ENCODE results near the gene LCN9. TPM values are rescaled to one million over a fixed set of nuclear protein-coding genes. Genes with fewer than 3 reads are reported as not detected.
"Not testable (repeated sequence)": the region's sequence is repeated elsewhere in the genome, so short reads cannot be mapped to it uniquely, and the experiment has no call there.

The LCN9 gene
- total RNA-seq, 1 donor from 2014 or later: not detected

GRCh38 chr9:135671591-135672041, 8.5 kb downstream of the LCN9 start:
- intact Hi-C loops (cut with micrococcal nuclease): no loop called here

DNA sequence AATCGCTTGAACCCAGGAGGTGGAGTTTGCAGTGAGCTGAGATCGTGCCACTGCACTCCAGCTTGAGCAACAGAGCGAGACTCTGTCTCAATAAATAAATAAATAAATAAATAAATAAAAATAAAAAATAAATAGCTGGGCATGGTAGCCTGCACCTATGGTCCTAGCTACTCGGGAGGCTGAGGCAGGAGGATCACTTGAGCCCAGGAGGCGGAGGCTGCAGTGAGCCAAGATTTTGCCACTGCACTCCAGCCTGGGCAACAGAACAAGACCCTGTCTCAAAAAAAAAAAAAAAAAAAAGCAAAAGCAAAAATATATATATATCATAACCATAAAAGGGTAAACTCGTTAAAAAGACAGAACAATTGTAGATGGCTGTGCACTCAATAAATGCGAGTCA, 9.7 kb downstream of the LCN9 start:
- intact Hi-C loops (cut with micrococcal nuclease): not testable (repeated sequence)

DNA sequence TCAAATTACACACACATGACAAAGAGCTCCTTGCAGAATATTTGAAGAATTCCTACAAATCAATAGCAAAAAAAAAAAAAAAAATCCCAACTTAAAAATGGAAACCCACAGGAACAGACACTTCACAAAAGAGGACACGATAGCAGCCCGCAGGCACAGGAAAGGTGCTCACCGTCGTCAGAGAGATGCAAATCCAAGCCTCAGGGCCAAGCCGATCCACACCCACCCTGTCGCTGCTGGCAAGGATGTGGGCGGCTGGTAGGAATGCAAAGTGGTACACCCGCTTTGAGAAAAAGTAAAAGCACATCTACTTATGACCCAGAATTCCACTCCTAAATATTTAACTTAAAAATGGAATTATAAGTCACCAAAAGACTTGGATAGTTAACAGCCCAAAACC, 10.8 kb downstream of the LCN9 start:
- intact Hi-C loops (cut with micrococcal nuclease): no loop called here

DNA sequence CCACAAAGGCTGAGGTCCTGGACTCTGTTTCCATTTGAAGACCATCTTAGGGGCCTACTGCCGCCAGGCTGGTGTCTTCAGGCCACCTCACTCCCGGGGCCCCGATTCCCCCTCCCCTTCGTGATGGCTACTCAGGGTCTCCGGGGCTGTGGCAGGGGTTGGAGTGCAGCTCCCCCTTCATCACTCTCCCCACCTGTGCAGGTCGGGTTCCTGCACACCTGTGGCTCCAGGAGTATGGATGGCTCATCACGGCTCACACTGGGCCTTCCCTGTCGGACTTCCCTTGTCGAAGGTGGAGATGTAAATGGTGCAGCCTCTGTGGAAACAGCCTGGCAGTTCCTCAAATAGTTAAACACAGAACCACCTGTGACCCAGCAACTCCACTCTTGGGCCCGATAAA, 11.9 kb downstream of the LCN9 start:
- intact Hi-C loops (cut with micrococcal nuclease): no loop called here

GRCh38 chr9:135676891-135677290, 13.8 kb downstream of the LCN9 start:
- intact Hi-C loops (cut with micrococcal nuclease): no loop called here

DNA sequence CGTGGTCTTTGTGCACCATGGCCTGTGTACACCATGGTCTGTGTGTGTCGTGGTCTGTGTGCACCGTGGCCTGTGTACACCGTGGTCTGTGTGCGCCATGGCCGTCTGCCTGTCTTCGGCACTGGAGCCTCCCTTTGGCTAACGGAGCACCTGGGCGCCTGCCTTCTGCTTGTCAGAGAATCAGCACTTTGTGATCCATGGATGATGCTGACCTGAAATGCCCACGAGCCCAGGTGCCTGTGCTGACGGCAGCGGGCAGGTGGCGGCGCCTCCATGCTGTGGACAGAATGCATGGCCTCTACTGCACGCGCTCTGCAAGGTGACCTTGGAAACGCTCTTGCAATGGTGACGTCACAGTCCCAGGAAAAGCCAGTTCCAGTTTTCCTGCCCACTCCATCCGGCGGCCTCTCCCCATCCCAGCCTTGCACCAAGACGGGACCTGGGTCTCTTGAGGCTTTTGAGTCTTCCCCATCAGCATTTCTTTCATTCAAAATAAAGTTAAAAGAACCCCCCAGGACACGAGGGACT, 14.6 kb downstream of the LCN9 start:
- intact Hi-C loops (cut with micrococcal nuclease): no loop called here

DNA sequence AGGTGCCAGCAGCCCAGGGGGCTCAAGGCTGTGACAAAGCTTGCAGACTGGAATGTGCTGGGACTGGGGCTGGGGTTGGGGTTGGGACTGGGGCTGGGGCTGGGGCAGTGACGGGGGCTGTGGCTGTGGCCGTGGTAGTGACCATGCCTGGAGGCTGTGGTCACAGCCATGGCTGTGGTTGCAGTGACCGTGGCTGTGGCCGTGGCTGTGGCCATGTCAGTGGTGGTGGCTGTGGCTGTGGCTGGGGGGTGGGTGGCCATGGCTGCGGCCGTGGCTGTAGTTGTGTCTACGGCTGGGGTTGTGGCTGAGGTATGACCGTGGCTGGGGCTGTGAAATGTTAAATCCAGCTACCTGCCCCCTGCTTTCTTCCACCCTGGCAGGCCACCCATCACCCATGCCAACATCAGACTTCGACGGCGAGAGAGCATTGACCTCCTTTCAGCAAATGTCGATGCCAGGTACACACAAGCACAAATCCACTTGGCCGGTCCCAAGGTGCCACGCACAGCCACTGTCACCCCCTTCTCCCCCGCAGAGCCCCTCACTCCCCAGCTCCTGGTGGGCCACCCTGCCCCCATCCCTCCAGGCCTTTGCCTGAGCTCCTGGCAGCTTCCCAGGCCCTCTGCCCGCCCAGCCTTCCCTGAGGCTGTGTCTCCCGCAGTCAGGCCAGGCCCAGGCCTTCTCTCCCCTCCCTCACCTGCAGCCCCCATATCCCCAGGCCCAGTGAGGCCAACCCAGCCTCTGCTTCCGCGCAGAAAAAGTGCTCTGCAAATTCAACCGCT, 15.3 kb downstream of the LCN9 start:
- intact Hi-C loops (cut with micrococcal nuclease): no loop called here

- intact Hi-C loops (cut with micrococcal nuclease): no loop called here
Observed at GRCh38 chr9:135680056-135680455, 16.9 kb downstream of the LCN9 start.

GRCh38 chr9:135681161-135681560, 18.1 kb downstream of the LCN9 start:
- intact Hi-C loops (cut with micrococcal nuclease): no loop called here

DNA sequence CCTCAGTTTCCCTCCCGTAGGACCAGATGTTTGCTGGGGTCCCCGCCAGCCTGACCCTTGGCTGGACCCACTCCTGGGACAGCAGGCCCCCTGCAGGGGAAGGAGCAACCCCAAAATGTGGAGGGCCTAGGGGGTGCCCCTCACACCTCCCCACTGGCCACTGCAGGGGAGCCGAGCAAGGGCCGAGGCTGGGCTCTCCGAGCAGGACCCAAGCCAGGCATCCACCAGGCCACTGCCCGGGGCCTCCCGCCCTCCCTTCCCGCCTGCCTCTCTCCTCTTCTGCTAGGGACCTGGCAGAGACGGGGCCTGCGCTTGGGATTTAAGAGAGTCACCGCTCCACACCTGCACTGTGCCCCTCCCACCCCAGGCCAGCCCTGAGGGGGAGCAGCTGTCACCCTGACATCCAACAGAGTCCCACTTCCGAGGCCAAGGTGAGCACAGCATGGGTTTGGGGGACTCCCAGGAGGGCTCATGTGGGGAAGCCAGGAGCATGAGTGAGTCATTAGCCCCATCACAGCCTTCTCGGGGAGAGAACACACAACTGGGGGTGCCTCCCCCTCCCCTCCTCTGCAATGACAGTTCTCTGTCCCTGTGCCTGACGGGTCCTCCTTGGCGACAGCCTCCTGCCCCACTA, 20.4 kb downstream of the LCN9 start:
- intact Hi-C loops (cut with micrococcal nuclease): no loop called here

DNA sequence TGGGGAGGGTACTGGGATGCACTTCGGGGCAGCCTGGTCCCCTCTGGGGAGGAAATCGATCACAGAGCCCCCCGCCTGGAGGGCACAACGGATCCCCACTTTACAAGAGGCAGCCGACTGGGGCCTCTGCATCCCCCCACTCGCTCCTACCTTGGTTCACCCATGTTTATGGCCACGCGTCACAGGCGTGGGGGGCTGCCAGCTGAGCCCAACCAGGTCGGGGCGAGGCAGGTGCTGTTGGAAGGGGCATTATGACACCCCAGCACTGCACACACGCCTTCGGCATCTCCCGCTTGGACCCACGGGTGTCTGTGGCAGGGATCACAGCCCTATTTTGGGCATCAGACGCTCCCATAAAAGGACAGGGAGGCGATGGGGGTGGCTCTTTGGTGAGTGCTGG, 21.6 kb downstream of the LCN9 start:
- intact Hi-C loops (cut with micrococcal nuclease): no loop called here

- intact Hi-C loops (cut with micrococcal nuclease): no loop called here
Observed at GRCh38 chr9:135687216-135687615, 24.1 kb downstream of the LCN9 start.

DNA sequence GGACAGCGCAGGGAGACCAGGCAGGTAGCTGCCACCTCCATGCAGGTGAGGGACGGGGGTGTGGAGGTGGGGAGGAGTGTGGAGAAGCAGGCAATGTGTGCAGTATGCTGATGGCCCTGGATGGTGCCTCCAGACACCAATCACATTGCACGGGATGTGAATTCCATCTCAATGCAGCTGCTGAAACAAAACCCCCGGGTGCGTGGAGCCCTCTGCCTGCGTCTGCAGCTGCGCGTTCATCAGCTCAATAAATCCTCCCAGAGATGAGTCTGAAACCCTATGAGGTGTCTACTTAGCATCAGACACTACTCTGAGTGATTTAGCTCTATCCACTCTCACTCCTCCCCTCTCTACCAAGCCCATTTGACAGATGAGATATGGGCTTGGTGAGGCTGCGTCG, 25.9 kb downstream of the LCN9 start:
- intact Hi-C loops (cut with micrococcal nuclease): no loop called here

DNA sequence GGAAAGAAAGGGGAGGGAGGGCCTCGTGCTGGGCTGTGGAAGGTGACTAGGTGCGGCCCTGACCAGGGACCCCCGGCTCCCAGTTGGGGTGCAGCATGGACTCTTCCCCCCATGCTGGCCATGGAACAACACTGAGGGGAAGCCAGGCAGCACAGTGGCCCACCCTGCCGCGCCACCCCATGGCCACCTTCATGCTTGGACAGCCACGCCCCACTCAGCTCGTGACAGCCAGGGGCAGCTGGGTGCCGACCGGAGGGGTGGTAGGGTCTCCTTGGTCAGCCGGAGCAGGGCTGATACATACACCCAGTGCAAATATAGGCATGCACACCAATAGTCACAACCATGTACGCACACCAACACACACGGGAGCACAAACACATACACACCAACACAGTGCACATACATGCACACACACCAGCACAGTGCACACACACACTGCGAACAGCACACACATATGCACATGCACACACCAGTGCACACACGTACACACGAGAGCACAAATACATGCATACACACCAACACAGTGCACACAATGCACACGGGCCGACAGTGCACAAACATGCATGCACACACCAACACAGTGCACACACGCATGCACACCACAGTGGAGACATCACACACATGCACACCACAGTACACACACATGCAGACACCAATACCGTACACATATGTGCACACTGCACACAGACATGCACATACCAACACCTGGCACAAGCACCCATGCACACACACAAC, 27.9 kb downstream of the LCN9 start:
- intact Hi-C loops (cut with micrococcal nuclease): no loop called here

DNA sequence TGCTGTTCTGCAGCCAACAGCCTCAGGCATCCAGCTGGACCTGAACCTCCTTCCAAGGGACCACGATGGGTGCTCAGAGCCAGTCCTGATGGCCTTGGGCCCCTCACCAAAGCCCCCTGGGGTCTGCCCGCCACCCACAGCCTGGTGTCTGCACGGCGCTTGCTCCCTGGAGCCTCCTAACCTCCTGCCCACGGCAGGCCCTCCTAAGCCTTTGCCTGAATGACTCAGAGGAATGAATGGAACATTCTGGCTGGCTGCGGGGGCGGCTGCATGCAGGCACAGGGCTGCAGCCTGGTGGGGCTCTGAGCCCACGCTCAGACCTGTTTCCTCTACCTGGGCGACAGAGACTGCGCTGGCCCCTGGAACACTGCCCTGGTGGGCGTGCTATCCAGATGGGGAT, 29.3 kb downstream of the LCN9 start:
- intact Hi-C loops (cut with micrococcal nuclease): no loop called here

GRCh38 chr9:135693265-135693664, 30.2 kb downstream of the LCN9 start:
- intact Hi-C loops (cut with micrococcal nuclease): no loop called here

DNA sequence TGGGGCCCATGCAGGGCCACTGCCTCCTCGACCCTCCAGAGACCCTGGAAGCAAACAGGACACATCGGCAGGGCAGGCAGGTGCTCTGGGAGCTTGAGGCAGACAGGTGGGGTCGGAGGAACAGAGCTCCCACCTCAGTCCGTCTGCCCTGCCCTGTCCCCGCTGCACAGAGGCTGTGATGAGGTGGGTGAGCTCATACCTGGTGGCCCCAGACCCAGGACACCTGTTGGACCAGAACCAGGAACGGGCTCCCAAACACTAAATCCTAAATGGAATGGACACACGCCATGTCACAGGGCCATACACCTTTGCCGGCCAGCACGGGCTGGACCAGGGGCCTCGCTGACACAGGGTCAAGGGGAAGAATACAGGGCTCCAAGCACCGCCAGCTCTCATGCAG, 30.7 kb downstream of the LCN9 start:
- intact Hi-C loops (cut with micrococcal nuclease): no loop called here

DNA sequence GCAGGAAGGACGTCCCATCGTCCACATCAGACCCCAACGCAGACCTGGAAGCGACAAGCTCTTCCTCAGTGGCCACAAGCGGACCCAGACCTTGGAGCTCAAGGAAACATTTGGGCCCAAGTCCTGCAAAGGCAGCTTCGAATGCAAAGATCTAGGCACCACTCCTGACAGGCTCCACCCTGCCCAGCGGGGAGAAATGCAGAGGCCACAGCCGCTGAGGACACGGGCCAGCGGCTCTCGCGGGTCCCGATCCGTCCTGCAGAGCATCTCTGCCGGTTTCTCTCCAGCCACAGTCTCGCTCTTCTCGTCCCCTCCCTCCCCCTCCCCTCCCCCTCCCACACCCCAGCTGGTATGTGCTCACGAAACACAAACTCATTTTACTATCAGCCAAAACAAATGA, 31.3 kb downstream of the LCN9 start:
- intact Hi-C loops (cut with micrococcal nuclease): no loop called here

GRCh38 chr9:135695036-135695435, 31.9 kb downstream of the LCN9 start:
- intact Hi-C loops (cut with micrococcal nuclease): no loop called here

GRCh38 chr9:135695642-135696041, 32.5 kb downstream of the LCN9 start:
- intact Hi-C loops (cut with micrococcal nuclease): no loop called here

GRCh38 chr9:135696446-135696845, 33.3 kb downstream of the LCN9 start:
- intact Hi-C loops (cut with micrococcal nuclease): no loop called here

GRCh38 chr9:135697226-135697625, 34.1 kb downstream of the LCN9 start:
- intact Hi-C loops (cut with micrococcal nuclease): no loop called here

Measured in T-helper 1 cell treated with Interleukin-12 subunit alpha and Interleukin-12 subunit beta and Interleukin-4 antibody, amounts not matched to agents 30 ng/mL and 1 ng/mL, for 36 hours (primary cell).